Measurements from ENCODE around the gene CABS1.

- TF ChIP-seq NCOA5 (CRISPR knock-in tag; IDR thresholded peaks at IDR 0.05) (no peak), KIAA2018 (CRISPR knock-in tag; IDR thresholded peaks at IDR 0.05; ENCODE audit: borderline replicate concordance) (no peak), NFRKB (IDR thresholded peaks at IDR 0.05) (no peak), NR2C2 (CRISPR knock-in tag; IDR thresholded peaks at IDR 0.05; ENCODE audit: borderline replicate concordance) (no peak), EZH2 (conservative IDR thresholded peaks at IDR 0.05; ENCODE audit: low read depth, low read length) (no peak), ZNF496 (CRISPR knock-in tag; IDR thresholded peaks at IDR 0.05; ENCODE audit: insufficient replicate concordance) (no peak), GTF2F1 (IDR thresholded peaks at IDR 0.05; ENCODE audit: low read length) (no peak)
Observed at GRCh38 chr4:70299643-70300042, 35.1 kb upstream of the CABS1 start.

All from HepG2 (cell line).